Progenitor cell of endocrine pancreas (in vitro differentiated cells): Measurements from ENCODE around the gene DGCR8. TPM values are rescaled to one million over a fixed set of nuclear protein-coding genes. Genes with fewer than 3 reads are reported as not detected.

Source experiments
- DNase-seq: peaks from one replicate; pipeline ENCODE4 v3.0.0; 2021; ENCODE audit warnings: low spot score; ENCODE audit not compliant: unreplicated experiment
- H3K27ac Mint-ChIP-seq: 2 replicates; pipeline ENCODE4 v1.8.0; 2021; ENCODE audit warnings: mild to moderate bottlenecking, moderate library complexity, mixed read lengths
- H3K27me3 Mint-ChIP-seq: 2 replicates; pipeline ENCODE4 v1.8.0; 2021; ENCODE audit warnings: mixed read lengths
- H3K36me3 Mint-ChIP-seq: 2 replicates; pipeline ENCODE4 v1.8.0; 2022; ENCODE audit warnings: mixed read lengths; ENCODE audit not compliant: insufficient read depth
- H3K4me1 Mint-ChIP-seq: 2 replicates; pipeline ENCODE4 v1.8.0; 2021; ENCODE audit warnings: low read depth, mixed read lengths
- H3K4me3 Mint-ChIP-seq: 2 replicates; pipeline ENCODE4 v1.8.0; 2021; ENCODE audit warnings: low read depth, mild to moderate bottlenecking, moderate library complexity, mixed read lengths
- H3K9me3 Mint-ChIP-seq: 2 replicates; pipeline ENCODE4 v1.8.0; 2021; ENCODE audit warnings: low read depth, mixed read lengths
- CTCF ChIP-seq: fragments of 200-600 bp; sonication (generic); IDR thresholded peaks from one replicate; pipeline ENCODE4 v1.5.0; 2021; ENCODE audit warnings: antibody characterized with exemption, mild to moderate bottlenecking; ENCODE audit not compliant: unreplicated experiment
- total RNA-seq: library from RNA; stranded (reverse); gene quantifications from 2 replicates; pipeline ENCODE4 v1.2.1, GENCODE V29; 2021

The DGCR8 gene
- total RNA-seq, 1 donor from 2014 or later = 75.8 TPM

DNA sequence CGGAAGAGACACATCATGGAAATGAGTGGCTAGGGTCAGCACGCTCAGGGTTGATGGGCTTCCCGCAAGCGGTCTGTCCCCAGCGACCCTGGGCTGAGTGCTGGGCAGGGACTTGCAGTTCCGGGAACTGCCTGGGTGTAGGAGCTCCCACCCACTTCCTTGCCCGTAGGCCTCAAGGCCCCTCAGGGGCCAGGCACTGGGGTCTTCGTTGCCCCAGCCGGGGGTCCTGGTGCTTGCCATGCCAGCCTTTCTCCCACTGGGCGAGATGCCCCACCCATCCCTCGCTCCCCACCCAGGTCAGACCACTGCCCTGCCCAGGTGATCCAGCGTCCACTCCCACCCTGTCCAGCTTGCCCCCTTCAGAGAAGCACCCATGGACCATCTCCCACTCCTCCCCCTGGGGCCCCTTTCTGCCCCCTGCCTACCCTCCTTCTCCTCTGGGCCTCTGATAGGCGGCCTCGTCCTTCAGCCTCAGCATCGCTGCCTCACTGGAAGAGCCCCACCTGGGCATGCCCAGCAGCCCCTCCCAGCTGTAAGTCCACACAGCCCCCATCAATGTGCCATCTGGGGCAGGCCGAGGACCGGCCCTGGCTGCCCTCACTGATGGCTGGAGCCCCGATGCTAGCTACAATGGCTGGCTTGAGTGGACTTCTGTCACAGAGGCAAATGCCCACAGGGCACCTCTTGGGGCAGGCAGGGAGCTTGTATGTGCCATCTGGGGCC is 17.8 kb upstream of the DGCR8 start:
- no peak overlapping the region for H3K4me3 Mint-ChIP-seq
- TF ChIP-seq CTCF = no peak
- no peak for DNase-seq
- peaks cover 5% of the 10 kb centered on the region for H3K36me3 Mint-ChIP-seq
- H3K27ac Mint-ChIP-seq = no peak overlapping the region
- H3K9me3 Mint-ChIP-seq = no peaks in the 10 kb centered on the region
- H3K27me3 Mint-ChIP-seq = no peaks in the 10 kb centered on the region
- H3K4me1 Mint-ChIP-seq = no peaks in the 10 kb centered on the region

DNA sequence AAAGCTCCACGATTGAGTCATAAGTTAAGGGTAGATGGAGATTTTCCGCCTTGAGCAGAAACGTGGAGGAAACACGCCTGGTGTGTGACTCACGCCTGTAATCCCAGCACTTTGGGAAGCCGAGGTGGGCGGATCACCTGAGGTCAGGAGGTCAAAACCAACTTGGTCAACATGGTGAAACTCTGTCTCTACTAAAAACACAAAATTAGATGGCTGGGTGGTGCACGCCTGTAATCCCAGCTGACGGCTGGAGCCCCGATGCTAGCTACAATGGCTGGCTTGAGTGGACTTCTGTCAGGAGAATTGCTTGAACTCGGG is 17.3 kb upstream of the DGCR8 start:
- Mint-ChIP-seq H3K36me3 (peaks cover 5% of the 10 kb centered on the region), H3K27me3 (no peaks in the 10 kb centered on the region), H3K9me3 (no peaks in the 10 kb centered on the region), H3K4me1 (no peaks in the 10 kb centered on the region), H3K4me3 (no peak overlapping the region), H3K27ac (no peak overlapping the region)
- DNase-seq = no peak
- no peak for TF ChIP-seq CTCF

GRCh38 chr22:20063271-20064139 is 16.5 kb upstream of the DGCR8 start:
- Mint-ChIP-seq H3K27me3 (no peaks in the 10 kb centered on the region), H3K27ac (no peak overlapping the region), H3K4me3 (no peak overlapping the region), H3K9me3 (no peaks in the 10 kb centered on the region), H3K36me3 (peaks cover 2% of the 10 kb centered on the region), H3K4me1 (no peaks in the 10 kb centered on the region)
- no peak for DNase-seq
- TF ChIP-seq CTCF = no peak

- no peaks in the 10 kb centered on the region for H3K4me1 Mint-ChIP-seq
- no peak overlapping the region for H3K27ac Mint-ChIP-seq
- H3K4me3 Mint-ChIP-seq = no peak overlapping the region
- H3K27me3 Mint-ChIP-seq = no peaks in the 10 kb centered on the region
- DNase-seq = no peak
- TF ChIP-seq CTCF = no peak
- H3K9me3 Mint-ChIP-seq = no peaks in the 10 kb centered on the region
- peaks cover 2% of the 10 kb centered on the region for H3K36me3 Mint-ChIP-seq
These were observed 15.9 kb upstream of the DGCR8 start for GRCh38 chr22:20064140-20064480.

- peaks cover 2% of the 10 kb centered on the region for H3K36me3 Mint-ChIP-seq
- peak overlapping the region; percentile 8 for H3K27ac Mint-ChIP-seq
- DNase-seq = no peak
- H3K27me3 Mint-ChIP-seq = no peaks in the 10 kb centered on the region
- H3K4me3 Mint-ChIP-seq = no peak overlapping the region
- H3K4me1 Mint-ChIP-seq = no peaks in the 10 kb centered on the region
- no peaks in the 10 kb centered on the region for H3K9me3 Mint-ChIP-seq
- no peak for TF ChIP-seq CTCF
These were observed 15.3 kb upstream of the DGCR8 start for GRCh38 chr22:20064545-20065262.
